ENCODE data around the gene TTLL9. TPM values are rescaled to one million over a fixed set of nuclear protein-coding genes. Genes with fewer than 3 reads are reported as not detected.

Gene TTLL9
- polyA plus RNA-seq, 1 donor from 2014 or later = 8.0 TPM

DNA sequence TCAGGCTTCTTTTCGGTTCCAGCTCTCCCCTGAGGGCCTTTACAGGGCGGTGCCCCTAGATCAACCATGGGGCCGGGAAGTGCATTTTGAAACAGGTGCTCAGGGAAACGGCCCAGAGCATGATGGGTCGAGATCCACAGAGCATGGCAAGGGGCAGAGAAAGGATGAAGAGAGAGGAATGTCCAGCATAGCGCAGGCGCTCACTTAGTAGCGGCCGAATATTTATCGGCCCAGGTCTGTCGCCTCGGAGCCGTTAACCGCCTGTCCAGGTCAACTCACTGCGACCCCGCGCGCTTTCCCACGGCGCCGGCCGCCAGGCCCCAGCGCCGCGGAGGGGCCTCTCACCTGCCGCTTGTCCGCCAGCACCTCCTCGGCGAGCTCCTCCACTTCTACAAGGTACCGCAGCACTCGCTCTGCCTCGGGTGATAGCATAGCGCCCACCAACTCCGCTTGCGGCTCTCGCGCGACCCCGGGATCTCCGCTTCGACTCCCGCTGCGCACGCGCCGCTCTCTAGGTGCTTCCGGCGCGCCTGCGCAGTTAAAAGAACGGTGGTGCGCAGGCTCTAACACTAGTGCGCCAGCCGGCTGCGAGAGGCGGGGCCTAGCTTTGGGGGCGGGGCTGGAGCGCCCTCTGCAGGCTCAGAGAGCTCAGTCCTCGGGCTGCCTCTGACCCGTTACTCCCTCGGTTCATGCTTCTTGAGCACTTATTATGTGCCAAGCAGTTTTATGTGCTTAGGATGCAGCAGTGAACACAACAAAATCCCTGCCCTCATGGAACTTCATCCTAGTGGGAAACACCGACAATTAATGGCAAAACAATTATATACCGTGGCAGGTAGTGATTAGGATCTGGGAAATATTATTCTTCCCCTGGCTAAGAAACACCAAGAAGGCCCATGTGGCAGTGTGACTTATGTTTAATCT lies 81.4 kb downstream of the TTLL9 start, which contains the start of gene PDRG1:
PDRG1 (minus strand) TSS at position 517 of the 924 bp plus-strand sequence; CDS start at position 432, 85 bp downstream.
- Histone ChIP-seq H3K9me3 (ENCODE audit: low read length) (no peaks in the 10 kb centered on the region), H4K20me1 (ENCODE audit: insufficient read depth) (no peaks in the 10 kb centered on the region), H3K4me2 (ENCODE audit: low read length) (peak within 1 kb of the TSS; percentile 76), H3K9ac (ENCODE audit: low read length) (peak within 1 kb of the TSS; percentile 81), H3K9me2 (ENCODE audit: insufficient read depth, low read length) (no peaks in the 10 kb centered on the region), H3K27me3 (ENCODE audit: insufficient read depth, low read depth, low read length) (no peaks in the 10 kb centered on the region), H3K27ac (ENCODE audit: low read length) (peak within 1 kb of the TSS; percentile 69), H3K36me3 (ENCODE audit: insufficient read depth, low read length) (peaks cover 15% of the 10 kb centered on the region), H3F3A (ENCODE audit: insufficient read depth, low read length, poor library complexity, severe bottlenecking) (no peaks in the 10 kb centered on the region), H2AFZ (ENCODE audit: low read depth, low read length) (peak within 1 kb of the TSS; percentile 67), H3K4me3 (ENCODE audit: low read length) (peak within 1 kb of the TSS; percentile 71), H3K79me2 (replicated peaks; ENCODE audit: insufficient read depth, low read length) (peaks cover 23% of the 10 kb centered on the region)
- TF ChIP-seq, protein P1, sequence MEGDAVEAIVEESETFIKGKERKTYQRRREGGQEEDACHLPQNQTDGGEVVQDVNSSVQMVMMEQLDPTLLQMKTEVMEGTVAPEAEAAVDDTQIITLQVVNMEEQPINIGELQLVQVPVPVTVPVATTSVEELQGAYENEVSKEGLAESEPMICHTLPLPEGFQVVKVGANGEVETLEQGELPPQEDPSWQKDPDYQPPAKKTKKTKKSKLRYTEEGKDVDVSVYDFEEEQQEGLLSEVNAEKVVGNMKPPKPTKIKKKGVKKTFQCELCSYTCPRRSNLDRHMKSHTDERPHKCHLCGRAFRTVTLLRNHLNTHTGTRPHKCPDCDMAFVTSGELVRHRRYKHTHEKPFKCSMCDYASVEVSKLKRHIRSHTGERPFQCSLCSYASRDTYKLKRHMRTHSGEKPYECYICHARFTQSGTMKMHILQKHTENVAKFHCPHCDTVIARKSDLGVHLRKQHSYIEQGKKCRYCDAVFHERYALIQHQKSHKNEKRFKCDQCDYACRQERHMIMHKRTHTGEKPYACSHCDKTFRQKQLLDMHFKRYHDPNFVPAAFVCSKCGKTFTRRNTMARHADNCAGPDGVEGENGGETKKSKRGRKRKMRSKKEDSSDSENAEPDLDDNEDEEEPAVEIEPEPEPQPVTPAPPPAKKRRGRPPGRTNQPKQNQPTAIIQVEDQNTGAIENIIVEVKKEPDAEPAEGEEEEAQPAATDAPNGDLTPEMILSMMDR (IDR thresholded peaks at IDR 0.05; ENCODE audit: poor library complexity, severe bottlenecking) = peak; percentile 100
- TF ChIP-seq, protein P2, sequence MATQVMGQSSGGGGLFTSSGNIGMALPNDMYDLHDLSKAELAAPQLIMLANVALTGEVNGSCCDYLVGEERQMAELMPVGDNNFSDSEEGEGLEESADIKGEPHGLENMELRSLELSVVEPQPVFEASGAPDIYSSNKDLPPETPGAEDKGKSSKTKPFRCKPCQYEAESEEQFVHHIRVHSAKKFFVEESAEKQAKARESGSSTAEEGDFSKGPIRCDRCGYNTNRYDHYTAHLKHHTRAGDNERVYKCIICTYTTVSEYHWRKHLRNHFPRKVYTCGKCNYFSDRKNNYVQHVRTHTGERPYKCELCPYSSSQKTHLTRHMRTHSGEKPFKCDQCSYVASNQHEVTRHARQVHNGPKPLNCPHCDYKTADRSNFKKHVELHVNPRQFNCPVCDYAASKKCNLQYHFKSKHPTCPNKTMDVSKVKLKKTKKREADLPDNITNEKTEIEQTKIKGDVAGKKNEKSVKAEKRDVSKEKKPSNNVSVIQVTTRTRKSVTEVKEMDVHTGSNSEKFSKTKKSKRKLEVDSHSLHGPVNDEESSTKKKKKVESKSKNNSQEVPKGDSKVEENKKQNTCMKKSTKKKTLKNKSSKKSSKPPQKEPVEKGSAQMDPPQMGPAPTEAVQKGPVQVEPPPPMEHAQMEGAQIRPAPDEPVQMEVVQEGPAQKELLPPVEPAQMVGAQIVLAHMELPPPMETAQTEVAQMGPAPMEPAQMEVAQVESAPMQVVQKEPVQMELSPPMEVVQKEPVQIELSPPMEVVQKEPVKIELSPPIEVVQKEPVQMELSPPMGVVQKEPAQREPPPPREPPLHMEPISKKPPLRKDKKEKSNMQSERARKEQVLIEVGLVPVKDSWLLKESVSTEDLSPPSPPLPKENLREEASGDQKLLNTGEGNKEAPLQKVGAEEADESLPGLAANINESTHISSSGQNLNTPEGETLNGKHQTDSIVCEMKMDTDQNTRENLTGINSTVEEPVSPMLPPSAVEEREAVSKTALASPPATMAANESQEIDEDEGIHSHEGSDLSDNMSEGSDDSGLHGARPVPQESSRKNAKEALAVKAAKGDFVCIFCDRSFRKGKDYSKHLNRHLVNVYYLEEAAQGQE (IDR thresholded peaks at IDR 0.05; ENCODE audit: borderline replicate concordance) = peak; percentile 91
- TF ChIP-seq EZH2 (IDR thresholded peaks at IDR 0.05; ENCODE audit: borderline replicate concordance, insufficient read depth, low read length, poor library complexity, severe bottlenecking) (no peak), SMC3 (conservative IDR thresholded peaks at IDR 0.05; ENCODE audit: poor library complexity) (peak; percentile 97), POLR2AphosphoS5 (IDR thresholded peaks at IDR 0.05) (peak; percentile 96), MXI1 (conservative IDR thresholded peaks at IDR 0.05; ENCODE audit: poor library complexity, severe bottlenecking) (peak; percentile 88), TAF1 (IDR thresholded peaks at IDR 0.05; ENCODE audit: low read depth) (peak; percentile 98), EP300 (conservative IDR thresholded peaks at IDR 0.05; ENCODE audit: poor library complexity, severe bottlenecking) (peak; percentile 54), RAD21 (conservative IDR thresholded peaks at IDR 0.05) (peak; percentile 95)

DNA sequence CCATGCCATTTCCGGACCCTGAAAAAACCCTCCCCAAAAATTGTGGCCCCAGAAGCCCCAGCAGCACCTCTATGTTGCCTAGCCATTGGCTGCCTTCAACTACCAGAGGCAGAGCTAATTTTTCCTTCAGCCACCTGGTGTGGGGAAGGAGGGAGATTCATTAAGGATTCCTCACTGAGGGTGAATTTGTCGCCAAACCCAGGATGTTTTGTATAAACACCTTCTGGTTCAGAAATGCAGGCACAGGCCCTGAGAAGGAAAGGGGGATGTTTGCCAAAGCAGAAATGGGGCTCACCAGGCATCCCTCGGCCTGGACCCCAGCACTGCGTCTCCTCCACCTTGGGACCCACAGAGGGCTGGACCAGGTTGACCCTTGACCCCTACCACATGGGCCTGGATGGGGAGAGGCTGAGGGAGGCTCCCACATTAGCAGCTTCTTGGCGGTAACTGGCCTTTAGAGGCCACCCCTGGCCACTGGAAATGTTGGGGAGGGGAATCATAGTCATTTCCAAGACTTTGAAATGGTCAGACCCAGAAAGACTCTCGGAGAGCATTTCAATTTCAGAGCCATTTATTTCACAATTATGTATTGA lies 83.2 kb downstream of the TTLL9 start:
- H3K27ac ChIP-seq (ENCODE audit: low read length) = no peak overlapping the region
- H3K36me3 ChIP-seq (ENCODE audit: insufficient read depth, low read length) = peaks cover under 1% of the 10 kb centered on the region
- H3K27me3 ChIP-seq (ENCODE audit: insufficient read depth, low read depth, low read length) = no peaks in the 10 kb centered on the region
- H3K4me3 ChIP-seq (ENCODE audit: low read length) = no peak overlapping the region
- H3K4me2 ChIP-seq (ENCODE audit: low read length) = no peak overlapping the region
- H2AFZ ChIP-seq (ENCODE audit: low read depth, low read length) = no peak overlapping the region
- no peaks in the 10 kb centered on the region for H3K9me2 ChIP-seq (ENCODE audit: insufficient read depth, low read length)
- peaks cover 23% of the 10 kb centered on the region for H3K79me2 ChIP-seq (replicated peaks; ENCODE audit: insufficient read depth, low read length)
- no peaks in the 10 kb centered on the region for H3F3A ChIP-seq (ENCODE audit: insufficient read depth, low read length, poor library complexity, severe bottlenecking)
- TF ChIP-seq RAD21 (conservative IDR thresholded peaks at IDR 0.05) (no peak), MXI1 (conservative IDR thresholded peaks at IDR 0.05; ENCODE audit: poor library complexity, severe bottlenecking) (no peak), TAF1 (IDR thresholded peaks at IDR 0.05; ENCODE audit: low read depth) (no peak), EP300 (conservative IDR thresholded peaks at IDR 0.05; ENCODE audit: poor library complexity, severe bottlenecking) (no peak), SMC3 (conservative IDR thresholded peaks at IDR 0.05; ENCODE audit: poor library complexity) (no peak), POLR2AphosphoS5 (IDR thresholded peaks at IDR 0.05) (no peak), EZH2 (IDR thresholded peaks at IDR 0.05; ENCODE audit: borderline replicate concordance, insufficient read depth, low read length, poor library complexity, severe bottlenecking) (no peak)
- TF ChIP-seq, protein P2 (IDR thresholded peaks at IDR 0.05; ENCODE audit: borderline replicate concordance) = no peak
- TF ChIP-seq, protein P1 (IDR thresholded peaks at IDR 0.05; ENCODE audit: poor library complexity, severe bottlenecking) = no peak
- no peaks in the 10 kb centered on the region for H3K9me3 ChIP-seq (ENCODE audit: low read length)
- H3K9ac ChIP-seq (ENCODE audit: low read length) = no peak overlapping the region
- H4K20me1 ChIP-seq (ENCODE audit: insufficient read depth) = no peaks in the 10 kb centered on the region

All from neural cell (in vitro differentiated cells).